IMR-90 (cell line): ENCODE data around the gene SLC24A3. TPM values are rescaled to one million over a fixed set of nuclear protein-coding genes. Genes with fewer than 3 reads are reported as not detected.

ENCODE experiments used
- ATAC-seq: fragments of 200-7000 bp; cut with Tn5 transposase; 2 replicates; pipeline ENCODE4 v1.9.1; 2020; ENCODE audit warnings: low read depth, mild to moderate bottlenecking, moderate library complexity
- BruUV-seq: library from RNA; stranded (reverse); fragments of 400-500 nt; replicated peaks from 2 replicates; lab custom pipeline; 2021; lab: Mats Ljungman, UMichigan
- CTCF ChIA-PET: fragments of 300-600 bp; formaldehyde crosslinking; extraction: SDS; loops from one replicate; lab custom pipeline; 2021; ENCODE audit warnings: antibody characterized with exemption; lab: Yijun Ruan, JAX
- POLR2A ChIA-PET: fragments of 300-600 bp; sonication (Branson Sonifier 250); formaldehyde crosslinking; loops from one replicate; lab custom pipeline; 2022; ENCODE audit warnings: antibody characterized with exemption; ENCODE audit not compliant: unreplicated experiment; lab: Charles Lee
- DNase-seq: peaks from one replicate; pipeline ENCODE4 v3.0.0; 2013
- H2AFZ ChIP-seq: replicated peaks from 2 replicates; pipeline ENCODE3; 2013; ENCODE audit warnings: low read length, mild to moderate bottlenecking; ENCODE audit not compliant: poor library complexity
- H2AK5ac ChIP-seq: 2 replicates; pipeline ENCODE4 v1.6.1; 2013; ENCODE audit warnings: low read depth, low read length, inconsistent platforms
- H2AK9ac ChIP-seq: replicated peaks from 2 replicates; pipeline ENCODE3; 2013; ENCODE audit warnings: mild to moderate bottlenecking, low read depth, low read length, moderate library complexity; ENCODE audit not compliant: poor library complexity
- H2BK120ac ChIP-seq: 2 replicates; pipeline ENCODE4 v1.6.1; 2013; ENCODE audit warnings: low read depth, low read length, inconsistent platforms
- H2BK15ac ChIP-seq: 3 replicates; pipeline ENCODE4 v1.6.1; 2013; ENCODE audit warnings: low read depth, low read length, inconsistent platforms
- H2BK20ac ChIP-seq: 2 replicates; pipeline ENCODE4 v1.6.1; 2013; ENCODE audit warnings: low read depth, mild to moderate bottlenecking, inconsistent platforms, low read length, moderate library complexity
- H2BK5ac ChIP-seq: 2 replicates; pipeline ENCODE4 v1.6.1; 2013; ENCODE audit warnings: mild to moderate bottlenecking, low read depth, low read length, inconsistent platforms; ENCODE audit not compliant: poor library complexity, severe bottlenecking
- H3K14ac ChIP-seq: replicated peaks from 2 replicates; pipeline ENCODE4 v1.6.1; 2013; ENCODE audit warnings: low read depth, low read length, inconsistent platforms
- H3K18ac ChIP-seq: 2 replicates; pipeline ENCODE4 v1.6.1; 2013; ENCODE audit warnings: low read depth, low read length, control low read depth
- H3K23ac ChIP-seq: 2 replicates; pipeline ENCODE4 v1.6.1; 2013; ENCODE audit warnings: low read depth, low read length, inconsistent platforms
- H3K27ac ChIP-seq: 2 replicates; pipeline ENCODE4 v1.5.1; 2013; ENCODE audit warnings: mild to moderate bottlenecking, control low read depth, low read length; ENCODE audit not compliant: insufficient read depth
- H3K27me3 ChIP-seq: 2 replicates; pipeline ENCODE4 v1.6.1; 2013; ENCODE audit warnings: low read length; ENCODE audit not compliant: control insufficient read depth, insufficient read depth
- H3K36me3 ChIP-seq: 2 replicates; pipeline ENCODE4 v1.6.1; 2013; ENCODE audit warnings: low read length, mixed read lengths; ENCODE audit not compliant: control insufficient read depth, insufficient read depth
- H3K4ac ChIP-seq: 2 replicates; pipeline ENCODE4 v1.6.1; 2013; ENCODE audit warnings: low read depth, low read length, inconsistent platforms
- H3K4me1 ChIP-seq: 2 replicates; pipeline ENCODE4 v1.6.1; 2013; ENCODE audit warnings: low read length, mixed read lengths; ENCODE audit not compliant: control insufficient read depth, insufficient read depth
- H3K4me2 ChIP-seq: 2 replicates; pipeline ENCODE4 v1.6.1; 2013; ENCODE audit warnings: low read depth, mild to moderate bottlenecking, control low read depth, low read length, moderate library complexity
- H3K4me3 ChIP-seq: 2 replicates; pipeline ENCODE4 v1.5.1; 2013; ENCODE audit warnings: low read depth, mild to moderate bottlenecking, control low read depth, low read length, moderate library complexity; ENCODE audit not compliant: insufficient read depth
- H3K56ac ChIP-seq: 2 replicates; pipeline ENCODE4 v1.6.1; 2013; ENCODE audit warnings: low read length, inconsistent platforms; ENCODE audit not compliant: insufficient read depth; ENCODE audit errors: extremely low read depth
- H3K79me1 ChIP-seq, 2 experiments: 2 replicates each; pipeline ENCODE4 v1.6.1; 2013; ENCODE audit warnings: low read length in 2 of 2, inconsistent platforms in 1 of 2, low read depth in 1 of 2
- H3K9ac ChIP-seq: 2 replicates; pipeline ENCODE4 v1.6.1; 2013; ENCODE audit warnings: low read depth, low read length, control low read depth
- H3K9me1 ChIP-seq: 2 replicates; pipeline ENCODE4 v1.6.1; 2013; ENCODE audit warnings: low read length, inconsistent platforms; ENCODE audit not compliant: insufficient read depth
- H3K9me3 ChIP-seq: 2 replicates; pipeline ENCODE4 v1.6.1; 2013; ENCODE audit warnings: low read length; ENCODE audit not compliant: control insufficient read depth, insufficient read depth
- H4K20me1 ChIP-seq: 2 replicates; pipeline ENCODE4 v1.6.1; 2013; ENCODE audit warnings: low read length, inconsistent platforms; ENCODE audit not compliant: insufficient read depth
- H4K5ac ChIP-seq: 2 replicates; pipeline ENCODE4 v1.6.1; 2013; ENCODE audit warnings: mild to moderate bottlenecking, low read depth, low read length, control low read depth
- H4K8ac ChIP-seq, 2 experiments: 2 replicates each; pipeline ENCODE4 v1.6.1; 2013; ENCODE audit warnings: low read depth in 2 of 2, low read length in 2 of 2, control low read depth in 1 of 2, inconsistent platforms in 1 of 2
- H4K91ac ChIP-seq: 2 replicates; pipeline ENCODE4 v1.6.1; 2013; ENCODE audit warnings: low read depth, low read length, inconsistent platforms; ENCODE audit not compliant: insufficient read depth
- BHLHE40 ChIP-seq: fragments of 150-350 bp; IDR thresholded peaks from 2 replicates; pipeline ENCODE4 v1.6.1; 2016; ENCODE audit warnings: mild to moderate bottlenecking, low read depth, low read length
- CEBPB ChIP-seq: IDR thresholded peaks from 2 replicates; pipeline ENCODE4 v1.6.1; 2012; ENCODE audit warnings: low read depth, low read length, improper control_type of control experiment
- CHD1 ChIP-seq: IDR thresholded peaks from 2 replicates; pipeline ENCODE4 v1.6.1; 2012; ENCODE audit warnings: low read depth, low read length, improper control_type of control experiment
- CTCF ChIP-seq: conservative IDR thresholded peaks from 2 replicates; pipeline ENCODE4 v1.5.1; 2012; ENCODE audit warnings: mild to moderate bottlenecking, low read depth, low read length, improper control_type of control experiment
- ELK1 ChIP-seq: fragments of 150-350 bp; IDR thresholded peaks from 2 replicates; pipeline ENCODE4 v1.6.1; 2016; ENCODE audit warnings: low read depth, mild to moderate bottlenecking, low read length, moderate library complexity, borderline replicate concordance
- FOS ChIP-seq: fragments of 150-350 bp; IDR thresholded peaks from 2 replicates; pipeline ENCODE4 v1.6.1; 2016; ENCODE audit warnings: low read depth, low read length
- MAFK ChIP-seq: IDR thresholded peaks from 2 replicates; pipeline ENCODE4 v1.6.1; 2012; ENCODE audit warnings: low read depth, low read length, improper control_type of control experiment
- MAZ ChIP-seq: IDR thresholded peaks from 2 replicates; pipeline ENCODE4 v1.6.1; 2012; ENCODE audit warnings: low read depth, mild to moderate bottlenecking, low read length, improper control_type of control experiment, moderate library complexity, borderline replicate concordance
- MXI1 ChIP-seq: IDR thresholded peaks from 2 replicates; pipeline ENCODE4 v1.6.1; 2012; ENCODE audit warnings: low read depth, mild to moderate bottlenecking, low read length, moderate library complexity, borderline replicate concordance
- NFE2L2 ChIP-seq: fragments of 150-350 bp; IDR thresholded peaks from 2 replicates; pipeline ENCODE4 v1.6.1; 2016; ENCODE audit warnings: low read depth, mild to moderate bottlenecking, low read length
- POLR2A ChIP-seq: IDR thresholded peaks from 2 replicates; pipeline ENCODE4 v1.6.1; 2012; ENCODE audit warnings: mild to moderate bottlenecking, low read depth, low read length
- RAD21 ChIP-seq: IDR thresholded peaks from 2 replicates; pipeline ENCODE4 v1.6.1; 2012; ENCODE audit warnings: low read length, improper control_type of control experiment
- RCOR1 ChIP-seq: IDR thresholded peaks from 2 replicates; pipeline ENCODE4 v1.6.1; 2012; ENCODE audit warnings: mild to moderate bottlenecking, low read length, improper control_type of control experiment; ENCODE audit not compliant: insufficient replicate concordance
- RFX5 ChIP-seq: IDR thresholded peaks from 2 replicates; pipeline ENCODE4 v1.8.0; 2012; ENCODE audit warnings: low read depth, mild to moderate bottlenecking, low read length, moderate library complexity
- SMC3 ChIP-seq: fragments of 150-350 bp; IDR thresholded peaks from 2 replicates; pipeline ENCODE4 v1.6.1; 2016; ENCODE audit warnings: low read depth, mild to moderate bottlenecking, antibody characterized with exemption, low read length, moderate library complexity
- USF2 ChIP-seq: fragments of 150-350 bp; IDR thresholded peaks from 2 replicates; pipeline ENCODE4 v1.6.1; 2017; ENCODE audit warnings: mild to moderate bottlenecking, antibody characterized with exemption, low read length, low read depth
- WGBS, 2 experiments: methylation state at CpG; one replicate each; pipeline versions ENCODE4 v1.1.5 to v1.1.7; 2013; ENCODE audit warnings: missing lambda C conversion rate in 2 of 2; ENCODE audit not compliant: insufficient read length in 1 of 2; ENCODE audit errors: extremely low coverage in 2 of 2; 5-methylcytosine and 5-hydroxymethylcytosine counted together
- dilution Hi-C: fragments of 300-500 bp; cut with HindIII; formaldehyde crosslinking; loops from one replicate; pipeline ENCODE4 v1.14.3; 2018; ENCODE audit warnings: low sequenced_read_pairs; ENCODE audit not compliant: unreplicated experiment
- in situ Hi-C: fragments of 300-500 bp; cut with MboI; formaldehyde crosslinking; loops from 3 replicates; pipeline ENCODE4 v1.14.3; 2019; ENCODE audit warnings: low sequenced_read_pairs, inconsistent platforms, mixed read lengths
- intact Hi-C: fragments of 100-400 bp; cut with micrococcal nuclease; formaldehyde crosslinking; loops from 2 replicates; pipeline ENCODE4 v1.10.0; 2022
- polyA plus RNA-seq, 3 experiments: library from polyadenylated mRNA; depleted of rRNA; stranded (reverse); fragments of >200 nt; gene quantifications; 2 replicates each; pipeline ENCODE4 v1.2.3, GENCODE V29; 2012; ENCODE audit warnings: low replicate concordance in 1 of 3
- total RNA-seq: library from RNA; depleted of rRNA; stranded (reverse); fragments of >200 nt; gene quantifications from 2 replicates; pipeline ENCODE4 v1.2.3, GENCODE V29; 2012

Gene SLC24A3
- total and polyA plus RNA-seq, 2 of the 4 experiments (the other 2 are of a cell fraction) = not detected

- no peak overlapping the region for H2BK120ac ChIP-seq
- CTCF ChIA-PET = no interaction called here
- no peak overlapping the region for H2BK20ac ChIP-seq
- H3K4me2 ChIP-seq = no peak overlapping the region
- no peak overlapping the region for H2BK15ac ChIP-seq
- in situ Hi-C loops (no loop called here), dilution Hi-C loops (no loop called here), intact Hi-C loops (no loop called here)
- no peak overlapping the region for H3K18ac ChIP-seq
- no peak overlapping the region for H3K56ac ChIP-seq
- WGBS, 2 experiments = 95% methylated on average over 3 of the region's 4 CpGs; no CpG with 5 or more reads in 1 of the 2 experiments
- H3K14ac ChIP-seq = no peak overlapping the region
- H4K20me1 ChIP-seq = no peaks in the 10 kb centered on the region
- no peak overlapping the region for H3K23ac ChIP-seq
- H4K5ac ChIP-seq = no peak overlapping the region
- H3K4me3 ChIP-seq = no peak overlapping the region
- no peak overlapping the region for H4K91ac ChIP-seq
- DNase-seq (no peak), ATAC-seq (no peak)
- no peak overlapping the region for H2BK5ac ChIP-seq
- peaks cover 2% of the 10 kb centered on the region for H3K9me3 ChIP-seq
- H2AFZ ChIP-seq = no peak overlapping the region
- no peak overlapping the region for H2AK9ac ChIP-seq
- H3K9me1 ChIP-seq = peaks cover 6% of the 10 kb centered on the region
- no peaks in the 10 kb centered on the region for H3K79me1 ChIP-seq
- H3K27ac ChIP-seq = no peak overlapping the region
- no peak overlapping the region for H4K8ac ChIP-seq
- no peak overlapping the region for H2AK5ac ChIP-seq
- H3K4me1 ChIP-seq = peaks cover 6% of the 10 kb centered on the region; the same call in 1 of the 2 replicates
- TF ChIP-seq NFE2L2 = no peak
- TF ChIP-seq FOS = no peak
- no peak for TF ChIP-seq SMC3
- TF ChIP-seq CEBPB = no peak
- no peak for TF ChIP-seq RCOR1
- TF ChIP-seq RAD21 = no peak
- no peak for TF ChIP-seq POLR2A
- TF ChIP-seq BHLHE40 = no peak
- no peak for TF ChIP-seq RFX5
- TF ChIP-seq MAFK = no peak
- TF ChIP-seq CHD1 = no peak
- TF ChIP-seq MXI1 = no peak
- no peak for TF ChIP-seq USF2
- no peak for TF ChIP-seq ELK1
- TF ChIP-seq CTCF = no peak
- no peak for TF ChIP-seq MAZ
- H3K4ac ChIP-seq = no peak overlapping the region
- no TSS peak for BruUV-seq
- H3K36me3 ChIP-seq = no peaks in the 10 kb centered on the region
- H3K9ac ChIP-seq = no peak overlapping the region
- POLR2A ChIA-PET = no interaction called here
- H3K27me3 ChIP-seq = peaks cover 38% of the 10 kb centered on the region
Measured at GRCh38 chr20:19706463-19706862, 494.0 kb downstream of the SLC24A3 start.
